ENCODE measurements around the gene SH3GLB1. TPM values are rescaled to one million over a fixed set of nuclear protein-coding genes. Genes with fewer than 3 reads are reported as not detected.

The SH3GLB1 gene
- total and polyA plus RNA-seq, 10 of the 15 experiments (the other 5 are each of a cell fraction or from before 2014, with no cell fraction given) = 18.0 to 59.0 (median 36.5) TPM

DNA sequence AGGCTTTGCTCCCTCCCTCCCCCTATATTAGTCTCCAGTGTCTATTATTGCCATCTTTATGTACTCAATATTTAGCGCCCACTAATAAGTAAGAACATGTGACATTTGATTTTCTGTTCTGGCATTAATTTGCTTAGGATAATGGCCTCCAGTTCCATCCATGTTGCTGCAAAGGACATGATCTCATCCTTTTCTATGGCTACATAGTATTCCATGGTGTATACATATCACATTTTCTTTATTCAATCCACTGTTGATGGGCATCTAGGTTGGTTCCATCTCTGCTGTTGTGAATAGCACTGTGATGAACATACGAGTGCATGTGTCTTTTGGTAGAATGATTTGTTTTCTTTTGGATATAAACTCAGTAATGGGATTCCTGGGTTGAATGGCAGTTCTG lies 61.3 kb downstream of the SH3GLB1 start:
- no peak for FAIRE-seq
- no peak overlapping the region for H3K4me2 ChIP-seq (ENCODE audit: control insufficient read depth, insufficient read depth)
- in situ Hi-C loops (cut with MboI) = no loop called here
- no peak overlapping the region for H3K4me3 ChIP-seq
- TF ChIP-seq NR2C2 (IDR thresholded peaks at IDR 0.05; ENCODE audit: borderline replicate concordance, control insufficient read depth, insufficient read length, low read depth) (no peak), NFYA (IDR thresholded peaks at IDR 0.05; ENCODE audit: borderline replicate concordance, low read depth, low read length) (no peak), JUND (IDR thresholded peaks at IDR 0.05; ENCODE audit: low read depth, low read length) (no peak), YY1 (IDR thresholded peaks at IDR 0.05; ENCODE audit: low read depth, low read length) (no peak)
- TF ChIP-seq, protein P1, sequence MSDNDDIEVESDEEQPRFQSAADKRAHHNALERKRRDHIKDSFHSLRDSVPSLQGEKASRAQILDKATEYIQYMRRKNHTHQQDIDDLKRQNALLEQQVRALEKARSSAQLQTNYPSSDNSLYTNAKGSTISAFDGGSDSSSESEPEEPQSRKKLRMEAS (IDR thresholded peaks at IDR 0.05; ENCODE audit: low read depth, low read length) = no peak
- ChIA-PET SMC1A (ENCODE audit: uncharacterized antibody, unreplicated experiment) (no interaction called here), CTCF (no interaction called here), RAD21 (ENCODE audit: unreplicated experiment) (no interaction called here), POLR2A (no interaction called here)
- no peaks in the 10 kb centered on the region for H3K9me3 ChIP-seq (replicated peaks; ENCODE audit: control insufficient read depth, insufficient read depth, low read length)
- BruUV-seq (replicated peaks) = no TSS peak
- no peaks in the 10 kb centered on the region for H3K36me3 ChIP-seq (ENCODE audit: control insufficient read depth in 2 of 2, insufficient read depth in 2 of 2, low read length in 1 of 2)
- intact Hi-C loops (cut with micrococcal nuclease; ENCODE audit: unreplicated experiment) = no loop called here
- no peaks in the 10 kb centered on the region for H4K20me1 ChIP-seq (ENCODE audit: control insufficient read depth, insufficient read depth)
- H3K79me2 ChIP-seq (ENCODE audit: control insufficient read depth, insufficient read depth, low read length) = no peaks in the 10 kb centered on the region
- WGBS (ENCODE audit: insufficient coverage, insufficient replicate concordance, low lambda C conversion rate, missing lambda C conversion rate) = 63% methylated on average over 2 of the region's 2 CpGs
- no peak for DNase-seq (ENCODE audit: low read depth, low spot score)
- H3K27ac ChIP-seq (ENCODE audit: control insufficient read depth, insufficient read depth) = no peak overlapping the region
- H2AFZ ChIP-seq (ENCODE audit: control insufficient read depth, low read depth, low read length) = no peak overlapping the region
- H3K9ac ChIP-seq (ENCODE audit: control insufficient read depth, insufficient read depth, low read length) = no peak overlapping the region
- no peaks in the 10 kb centered on the region for H3K4me1 ChIP-seq (ENCODE audit: control insufficient read depth, insufficient read depth, low read length)
- ATAC-seq = no peak
- H3K27me3 ChIP-seq (replicated peaks in 1 of 2; ENCODE audit: control insufficient read depth in 2 of 2, insufficient read depth in 2 of 2, low read length in 1 of 2) = no peaks in the 10 kb centered on the region; a peak in 1 of 4 replicates

DNA sequence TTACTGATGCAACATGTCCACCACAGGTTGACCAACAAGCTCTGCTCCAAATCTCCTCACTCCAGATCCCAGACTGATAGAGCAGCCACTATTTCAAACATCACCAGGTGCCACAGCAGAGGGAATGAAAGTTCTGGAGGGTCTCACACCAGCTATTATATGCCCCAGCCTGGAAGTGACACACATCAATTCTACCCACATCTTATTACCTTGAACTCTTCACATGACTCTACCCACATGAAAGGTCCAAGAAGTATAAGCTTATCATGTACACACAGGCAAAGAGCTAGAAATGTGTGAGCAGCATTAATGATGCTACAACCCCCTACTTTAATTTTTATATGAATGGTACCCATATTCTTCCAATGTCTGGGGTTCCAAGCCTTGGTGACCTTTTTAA lies 64.2 kb downstream of the SH3GLB1 start:
- Histone ChIP-seq H3K27ac (ENCODE audit: control insufficient read depth, insufficient read depth) (no peak overlapping the region), H3K79me2 (ENCODE audit: control insufficient read depth, insufficient read depth, low read length) (no peaks in the 10 kb centered on the region), H3K36me3 (ENCODE audit: control insufficient read depth in 2 of 2, insufficient read depth in 2 of 2, low read length in 1 of 2) (no peaks in the 10 kb centered on the region), H3K27me3 (replicated peaks in 1 of 2; ENCODE audit: control insufficient read depth in 2 of 2, insufficient read depth in 2 of 2, low read length in 1 of 2) (no peaks in the 10 kb centered on the region), H3K4me1 (ENCODE audit: control insufficient read depth, insufficient read depth, low read length) (peaks cover 1% of the 10 kb centered on the region), H3K9ac (ENCODE audit: control insufficient read depth, insufficient read depth, low read length) (no peak overlapping the region), H3K9me3 (replicated peaks; ENCODE audit: control insufficient read depth, insufficient read depth, low read length) (no peaks in the 10 kb centered on the region), H3K4me2 (ENCODE audit: control insufficient read depth, insufficient read depth) (no peak overlapping the region), H3K4me3 (no peak overlapping the region), H4K20me1 (ENCODE audit: control insufficient read depth, insufficient read depth) (no peaks in the 10 kb centered on the region), H2AFZ (ENCODE audit: control insufficient read depth, low read depth, low read length) (no peak overlapping the region)
- ChIA-PET SMC1A (ENCODE audit: uncharacterized antibody, unreplicated experiment) (no interaction called here), RAD21 (ENCODE audit: unreplicated experiment) (no interaction called here), POLR2A (no interaction called here), CTCF (interaction anchor here (1.1 kb wide), 1 partner anchor 15 kb away, joined by 3 read pairs; no protein-coding TSS in a partner anchor)
- no peak for ATAC-seq
- FAIRE-seq = no peak
- TF ChIP-seq CHD4 (IDR thresholded peaks at IDR 0.05) (no peak), ZNF207 (IDR thresholded peaks at IDR 0.05; ENCODE audit: borderline replicate concordance) (no peak), POLR2A (IDR thresholded peaks at IDR 0.05; ENCODE audit: low read depth, low read length) (no peak), MYB (IDR thresholded peaks at IDR 0.05; ENCODE audit: borderline replicate concordance, low read depth, low read length) (no peak), JUNB (IDR thresholded peaks at IDR 0.05) (no peak), ZZZ3 (IDR thresholded peaks at IDR 0.05; ENCODE audit: control insufficient read depth, insufficient read length, low read depth) (no peak), EZH2 (IDR thresholded peaks at IDR 0.05; ENCODE audit: borderline replicate concordance, control insufficient read depth, low read depth, low read length) (no peak), CUX1 (IDR thresholded peaks at IDR 0.05; ENCODE audit: insufficient replicate concordance, low read depth, low read length) (no peak), RBBP5 (conservative IDR thresholded peaks at IDR 0.05) (no peak), WRNIP1 (IDR thresholded peaks at IDR 0.05; ENCODE audit: borderline replicate concordance, low read depth, low read length) (no peak), IRF4 (IDR thresholded peaks at IDR 0.05; ENCODE audit: low read depth, low read length) (no peak)
- intact Hi-C loops (cut with micrococcal nuclease; ENCODE audit: unreplicated experiment) (no loop called here), in situ Hi-C loops (cut with MboI) (no loop called here)
- BruUV-seq (replicated peaks) = no TSS peak
- DNase-seq (ENCODE audit: low read depth, low spot score) = no peak
